ENCODE data around the gene PTGDR2. TPM values are rescaled to one million over a fixed set of nuclear protein-coding genes. Genes with fewer than 3 reads are reported as not detected.

Gene PTGDR2
- total RNA-seq, 2 experiments from 2014 or later: 0.11 to 0.18 TPM

GRCh38 chr11:60873533-60873932 is 17.8 kb upstream of the PTGDR2 start:
- Mint-ChIP-seq H3K27ac (no peak overlapping the region), H3K9me3 (ENCODE audit: low read depth) (no peaks in the 10 kb centered on the region), H3K27me3 (no peaks in the 10 kb centered on the region), H3K36me3 (ENCODE audit: low read depth) (peaks cover 5% of the 10 kb centered on the region), H3K4me1 (peaks cover 6% of the 10 kb centered on the region), H3K4me3 (no peak overlapping the region)
- intact Hi-C loops (cut with DNase I, micrococcal nuclease): no loop called here
- POLR2A ChIA-PET: no interaction called here
- DNase-seq (no peak), ATAC-seq (no peak)
- CTCF ChIA-PET: no interaction called here

- ChIA-PET POLR2A (interaction anchor here (0.6 kb wide), 1 partner anchor 50 kb away, joined by 3 read pairs; no protein-coding TSS in a partner anchor), CTCF (interaction anchor here (1.2 to 1.6 kb wide), 2 partner anchors 15 to 27 kb away, joined by 4 to 6 read pairs; no protein-coding TSS in a partner anchor)
- intact Hi-C loops (cut with DNase I, micrococcal nuclease): no loop called here
- Mint-ChIP-seq H3K9me3 (ENCODE audit: low read depth) (no peaks in the 10 kb centered on the region), H3K4me3 (no peak overlapping the region), H3K36me3 (ENCODE audit: low read depth) (peaks cover 5% of the 10 kb centered on the region), H3K4me1 (peaks cover 6% of the 10 kb centered on the region), H3K27me3 (no peaks in the 10 kb centered on the region), H3K27ac (no peak overlapping the region)
- ATAC-seq (peak; percentile 17), DNase-seq (no peak)
Measured at GRCh38 chr11:60872961-60873524, 17.3 kb upstream of the PTGDR2 start.

GRCh38 chr11:60872124-60872960 is 16.6 kb upstream of the PTGDR2 start:
- Mint-ChIP-seq H3K4me3 (no peak overlapping the region), H3K9me3 (ENCODE audit: low read depth) (no peaks in the 10 kb centered on the region), H3K27me3 (no peaks in the 10 kb centered on the region), H3K4me1 (peaks cover 6% of the 10 kb centered on the region), H3K27ac (no peak overlapping the region), H3K36me3 (ENCODE audit: low read depth) (peaks cover 2% of the 10 kb centered on the region)
- no peak for ATAC-seq
- intact Hi-C loops (cut with DNase I, micrococcal nuclease): no loop called here
- no peak for DNase-seq
- ChIA-PET POLR2A (interaction anchor here (0.6 kb wide), 1 partner anchor 51 kb away, joined by 3 read pairs; no protein-coding TSS in a partner anchor), CTCF (interaction anchor here (1.1 to 1.6 kb wide), 4 partner anchors 10 to 27 kb away, joined by 3 to 6 read pairs (median 4); partner anchors contain the start of gene PTGDR2)

- ATAC-seq (no peak), DNase-seq (no peak)
- no peak overlapping the region for H3K27ac Mint-ChIP-seq
- CTCF ChIA-PET: interaction anchor here (1.1 to 1.6 kb wide), 4 partner anchors 11 to 28 kb away, joined by 3 to 6 read pairs (median 4); partner anchors contain the start of gene PTGDR2
- peaks cover 6% of the 10 kb centered on the region for H3K4me1 Mint-ChIP-seq
- peaks cover 2% of the 10 kb centered on the region for H3K36me3 Mint-ChIP-seq (ENCODE audit: low read depth)
- no peaks in the 10 kb centered on the region for H3K27me3 Mint-ChIP-seq
- intact Hi-C loops (cut with DNase I, micrococcal nuclease): no loop called here
- H3K4me3 Mint-ChIP-seq: no peak overlapping the region
- POLR2A ChIA-PET: no interaction called here
- H3K9me3 Mint-ChIP-seq (ENCODE audit: low read depth): no peaks in the 10 kb centered on the region
Measured at GRCh38 chr11:60871378-60872061, 15.8 kb upstream of the PTGDR2 start.

GRCh38 chr11:60870733-60871377 is 15.1 kb upstream of the PTGDR2 start:
- ChIA-PET POLR2A (interaction anchor here (0.6 kb wide), 1 partner anchor 108 kb away, joined by 3 read pairs; no protein-coding TSS in a partner anchor), CTCF (interaction anchor here (1.1 kb wide), 1 partner anchor 11 kb away, joined by 3 read pairs; no protein-coding TSS in a partner anchor)
- no peak overlapping the region for H3K27ac Mint-ChIP-seq
- peaks cover 2% of the 10 kb centered on the region for H3K36me3 Mint-ChIP-seq (ENCODE audit: low read depth)
- ATAC-seq (peak; percentile 37), DNase-seq (no peak)
- H3K4me3 Mint-ChIP-seq: no peak overlapping the region
- no peaks in the 10 kb centered on the region for H3K27me3 Mint-ChIP-seq
- H3K9me3 Mint-ChIP-seq (ENCODE audit: low read depth): no peaks in the 10 kb centered on the region
- peaks cover 6% of the 10 kb centered on the region for H3K4me1 Mint-ChIP-seq
- intact Hi-C loops (cut with DNase I, micrococcal nuclease): no loop called here

GRCh38 chr11:60870276-60870675 is 14.5 kb upstream of the PTGDR2 start:
- intact Hi-C loops (cut with DNase I, micrococcal nuclease): no loop called here
- H3K27me3 Mint-ChIP-seq: no peaks in the 10 kb centered on the region
- H3K9me3 Mint-ChIP-seq (ENCODE audit: low read depth): no peaks in the 10 kb centered on the region
- POLR2A ChIA-PET: interaction anchor here (0.6 kb wide), 1 partner anchor 109 kb away, joined by 3 read pairs; no protein-coding TSS in a partner anchor
- ATAC-seq: no peak
- peaks cover 6% of the 10 kb centered on the region for H3K4me1 Mint-ChIP-seq
- no peak overlapping the region for H3K4me3 Mint-ChIP-seq
- no peak overlapping the region for H3K27ac Mint-ChIP-seq
- H3K36me3 Mint-ChIP-seq (ENCODE audit: low read depth): peaks cover 2% of the 10 kb centered on the region
- DNase-seq: no peak
- CTCF ChIA-PET: no interaction called here

- intact Hi-C loops (cut with DNase I, micrococcal nuclease): no loop called here
- H3K4me1 Mint-ChIP-seq: peaks cover 6% of the 10 kb centered on the region
- no peaks in the 10 kb centered on the region for H3K36me3 Mint-ChIP-seq (ENCODE audit: low read depth)
- H3K4me3 Mint-ChIP-seq: no peak overlapping the region
- POLR2A ChIA-PET: no interaction called here
- DNase-seq: no peak
- H3K27ac Mint-ChIP-seq: no peak overlapping the region
- no peak for ATAC-seq
- CTCF ChIA-PET: interaction anchor here (1.3 to 1.9 kb wide), 2 partner anchors 14 to 38 kb away, joined by 4 to 8 read pairs; partner anchors contain the start of gene PTGDR2
- no peaks in the 10 kb centered on the region for H3K9me3 Mint-ChIP-seq (ENCODE audit: low read depth)
- H3K27me3 Mint-ChIP-seq: no peaks in the 10 kb centered on the region
Measured at GRCh38 chr11:60869451-60869825, 13.7 kb upstream of the PTGDR2 start.

GRCh38 chr11:60868682-60869450 is 13.1 kb upstream of the PTGDR2 start:
- ChIA-PET POLR2A (no interaction called here), CTCF (interaction anchor here (1.3 to 1.9 kb wide), 2 partner anchors 13 to 38 kb away, joined by 4 to 8 read pairs; partner anchors contain the start of gene PTGDR2)
- intact Hi-C loops (cut with DNase I, micrococcal nuclease): no loop called here
- H3K4me3 Mint-ChIP-seq: no peak overlapping the region
- ATAC-seq: no peak
- DNase-seq: no peak
- no peaks in the 10 kb centered on the region for H3K36me3 Mint-ChIP-seq (ENCODE audit: low read depth)
- no peaks in the 10 kb centered on the region for H3K27me3 Mint-ChIP-seq
- H3K9me3 Mint-ChIP-seq (ENCODE audit: low read depth): no peaks in the 10 kb centered on the region
- peaks cover 6% of the 10 kb centered on the region for H3K4me1 Mint-ChIP-seq
- no peak overlapping the region for H3K27ac Mint-ChIP-seq

- no peak overlapping the region for H3K4me3 Mint-ChIP-seq
- no peak for ATAC-seq
- POLR2A ChIA-PET: no interaction called here
- no peaks in the 10 kb centered on the region for H3K27me3 Mint-ChIP-seq
- peaks cover 5% of the 10 kb centered on the region for H3K4me1 Mint-ChIP-seq
- no peaks in the 10 kb centered on the region for H3K9me3 Mint-ChIP-seq (ENCODE audit: low read depth)
- intact Hi-C loops (cut with DNase I, micrococcal nuclease): no loop called here
- H3K36me3 Mint-ChIP-seq (ENCODE audit: low read depth): no peaks in the 10 kb centered on the region
- CTCF ChIA-PET: interaction anchor here (0.7 to 1.9 kb wide), 3 partner anchors 13 to 37 kb away, joined by 3 to 8 read pairs (median 4); partner anchors contain the start of gene PTGDR2
- no peak for DNase-seq
- H3K27ac Mint-ChIP-seq: no peak overlapping the region
Measured at GRCh38 chr11:60867871-60868681, 12.3 kb upstream of the PTGDR2 start.

All from activated CD4-positive, alpha-beta T cell treated with anti-CD3 and anti-CD28 coated beads for 36 hours (primary cell).